OCI-LY3 (cell line): ENCODE data around the gene DPP10.
"Not testable (repeated sequence)": the region's sequence is repeated elsewhere in the genome, so short reads cannot be mapped to it uniquely, and the experiment has no call there.

Experiments
- H2AFZ ChIP-seq: fragments of 200-600, 300-600 bp; shearing (Covaris generic); 2 replicates; pipeline ENCODE4 v1.6.0; 2014; ENCODE audit warnings: antibody characterized with exemption, low read depth, low read length
- H3K27ac ChIP-seq: fragments of 200-600, 300-600 bp; sonication (generic); 2 replicates; pipeline ENCODE4 v1.5.1; 2014; ENCODE audit warnings: mild to moderate bottlenecking, low read length, moderate library complexity, mixed read lengths
- H3K27me3 ChIP-seq: fragments of 200-600, 300-600 bp; sonication (generic); 2 replicates; pipeline ENCODE4 v1.6.1; 2014; ENCODE audit warnings: low read depth, low read length, mixed read lengths
- H3K36me3 ChIP-seq: fragments of 200-600, 300-600 bp; sonication (generic); replicated peaks from 2 replicates; pipeline ENCODE3; 2014; ENCODE audit warnings: low read depth, low read length, mixed read lengths
- H3K4me1 ChIP-seq: fragments of 300-600, 200-600 bp; sonication (generic); 2 replicates; pipeline ENCODE4 v1.6.1; 2014; ENCODE audit warnings: low read length, mixed read lengths
- H3K4me2 ChIP-seq: fragments of 200-600, 300-600 bp; sonication (generic); 2 replicates; pipeline ENCODE4 v1.6.1; 2014; ENCODE audit warnings: low read length, mixed read lengths
- H3K4me3 ChIP-seq: fragments of 300-600, 200-600 bp; sonication (generic); 2 replicates; pipeline ENCODE4 v1.5.1; 2014; ENCODE audit warnings: antibody characterized with exemption, mild to moderate bottlenecking, low read length, moderate library complexity
- H3K79me2 ChIP-seq: fragments of 300-600, 200-600 bp; shearing (Covaris generic); 2 replicates; pipeline ENCODE4 v1.6.1; 2014; ENCODE audit warnings: mild to moderate bottlenecking, low read length, mixed read lengths
- H3K9ac ChIP-seq: fragments of 300-600, 200-600 bp; shearing (Covaris generic); 2 replicates; pipeline ENCODE4 v1.6.0; 2014; ENCODE audit warnings: mild to moderate bottlenecking, low read length, moderate library complexity
- H3K9me3 ChIP-seq: fragments of 200-600, 300-600 bp; shearing (Covaris generic); 2 replicates; pipeline ENCODE4 v1.6.1; 2014; ENCODE audit warnings: low read length, mixed read lengths; ENCODE audit not compliant: insufficient read depth
- H4K20me1 ChIP-seq: fragments of 200-600, 300-600 bp; sonication (generic); 2 replicates; pipeline ENCODE4 v1.6.1; 2016; ENCODE audit warnings: low read length, mixed read lengths; ENCODE audit not compliant: insufficient read depth
- EZH2phosphoT487 ChIP-seq: fragments of 200-600 bp; shearing (Covaris generic); IDR thresholded peaks from 2 replicates; pipeline ENCODE4 v1.6.1; 2018; ENCODE audit warnings: antibody characterized with exemption, mixed run types, low read depth
- TF ChIP-seq, protein P1 (sequence below): fragments of 200-600, 300-600 bp; sonication (generic); IDR thresholded peaks from 2 replicates; pipeline ENCODE4 v1.5.1; 2014; ENCODE audit warnings: antibody characterized with exemption, low read length, low read depth

DPP10 gene

DNA sequence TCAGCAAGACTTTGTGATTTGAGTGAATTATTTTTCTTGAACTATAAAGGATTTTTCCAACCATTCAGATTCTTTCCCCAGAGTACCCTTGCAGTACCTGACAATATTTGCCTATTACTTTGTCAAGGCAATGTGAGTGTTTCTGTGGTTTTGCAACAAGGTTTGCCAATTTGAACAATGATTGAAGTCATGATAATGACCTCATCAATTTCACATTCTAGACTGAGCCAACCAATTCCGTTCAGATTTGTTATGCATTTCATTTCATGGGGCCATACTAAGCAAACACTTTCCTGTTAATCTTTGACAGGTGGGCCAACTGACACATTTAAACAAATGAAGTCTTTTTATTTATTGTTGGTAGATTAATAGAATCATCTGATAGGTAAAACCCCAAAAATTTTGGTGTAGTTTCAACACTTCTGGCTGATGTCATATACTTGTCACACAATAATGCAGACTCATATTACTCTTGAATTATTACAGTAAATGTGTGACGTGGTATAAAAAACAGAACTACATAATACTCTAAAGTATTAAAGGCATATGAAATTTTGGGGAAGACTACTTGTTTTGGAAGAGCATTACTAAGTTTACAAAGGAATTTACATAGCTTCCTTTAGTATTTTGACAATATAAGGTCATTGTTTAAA lies 526.4 kb downstream of the DPP10 start:
- Histone ChIP-seq H3K9ac (no peak overlapping the region), H3K4me1 (no peaks in the 10 kb centered on the region), H3K27me3 (no peaks in the 10 kb centered on the region), H4K20me1 (no peaks in the 10 kb centered on the region), H3K9me3 (no peaks in the 10 kb centered on the region), H3K4me2 (no peak overlapping the region), H3K27ac (no peak overlapping the region), H3K36me3 (no peaks in the 10 kb centered on the region), H3K4me3 (no peak overlapping the region), H3K79me2 (no peaks in the 10 kb centered on the region), H2AFZ (no peak overlapping the region)
- no peak for TF ChIP-seq EZH2phosphoT487
- TF ChIP-seq, protein P1, sequence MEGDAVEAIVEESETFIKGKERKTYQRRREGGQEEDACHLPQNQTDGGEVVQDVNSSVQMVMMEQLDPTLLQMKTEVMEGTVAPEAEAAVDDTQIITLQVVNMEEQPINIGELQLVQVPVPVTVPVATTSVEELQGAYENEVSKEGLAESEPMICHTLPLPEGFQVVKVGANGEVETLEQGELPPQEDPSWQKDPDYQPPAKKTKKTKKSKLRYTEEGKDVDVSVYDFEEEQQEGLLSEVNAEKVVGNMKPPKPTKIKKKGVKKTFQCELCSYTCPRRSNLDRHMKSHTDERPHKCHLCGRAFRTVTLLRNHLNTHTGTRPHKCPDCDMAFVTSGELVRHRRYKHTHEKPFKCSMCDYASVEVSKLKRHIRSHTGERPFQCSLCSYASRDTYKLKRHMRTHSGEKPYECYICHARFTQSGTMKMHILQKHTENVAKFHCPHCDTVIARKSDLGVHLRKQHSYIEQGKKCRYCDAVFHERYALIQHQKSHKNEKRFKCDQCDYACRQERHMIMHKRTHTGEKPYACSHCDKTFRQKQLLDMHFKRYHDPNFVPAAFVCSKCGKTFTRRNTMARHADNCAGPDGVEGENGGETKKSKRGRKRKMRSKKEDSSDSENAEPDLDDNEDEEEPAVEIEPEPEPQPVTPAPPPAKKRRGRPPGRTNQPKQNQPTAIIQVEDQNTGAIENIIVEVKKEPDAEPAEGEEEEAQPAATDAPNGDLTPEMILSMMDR, result no peak

DNA sequence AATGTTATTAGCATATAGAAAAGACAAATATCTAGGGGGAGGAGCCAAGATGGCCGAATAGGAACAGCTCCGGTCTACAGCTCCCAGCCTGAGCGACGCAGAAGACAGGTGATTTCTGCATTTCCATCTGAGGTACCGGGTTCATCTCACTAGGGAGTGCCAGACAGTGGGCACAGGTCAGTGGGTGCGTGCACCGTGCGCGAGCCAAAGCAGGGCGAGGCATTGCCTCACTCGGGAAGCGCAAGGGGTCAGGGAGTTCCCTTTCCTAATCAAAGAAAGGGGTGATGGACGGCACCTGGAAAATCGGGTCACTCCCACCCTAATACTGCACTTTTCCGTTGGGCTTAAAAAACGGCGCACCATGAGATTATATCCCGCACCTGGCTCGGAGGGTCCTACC lies 561.9 kb downstream of the DPP10 start:
- not testable (repeated sequence) for H3K27me3 ChIP-seq, H3K4me3 ChIP-seq, H3K9me3 ChIP-seq, H3K4me1 ChIP-seq, H2AFZ ChIP-seq, H3K4me2 ChIP-seq, H3K9ac ChIP-seq, H3K27ac ChIP-seq, H4K20me1 ChIP-seq, H3K79me2 ChIP-seq, H3K36me3 ChIP-seq

DNA sequence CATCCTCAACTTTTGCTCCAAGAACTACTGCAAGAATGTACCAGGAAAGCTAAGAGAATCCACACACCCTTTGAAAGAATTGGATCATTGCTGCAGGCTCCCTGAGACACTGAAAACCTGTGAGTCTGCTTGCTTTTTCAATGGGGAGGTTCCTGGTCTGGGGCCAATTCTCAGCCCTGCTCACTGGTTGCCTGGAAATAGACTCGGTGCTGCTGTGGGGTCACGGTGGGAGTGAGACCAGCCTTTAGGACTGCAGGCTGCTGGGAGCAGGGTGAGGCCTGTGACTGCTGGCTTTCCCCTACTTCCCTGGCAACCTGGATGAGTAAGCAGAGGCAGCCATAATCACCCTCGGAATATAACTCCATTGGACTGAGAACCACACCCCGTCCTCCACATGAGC lies 569.3 kb downstream of the DPP10 start:
- H3K9ac ChIP-seq, result no peak overlapping the region
- TF ChIP-seq EZH2phosphoT487, result no peak
- TF ChIP-seq, protein P1, result no peak

DNA sequence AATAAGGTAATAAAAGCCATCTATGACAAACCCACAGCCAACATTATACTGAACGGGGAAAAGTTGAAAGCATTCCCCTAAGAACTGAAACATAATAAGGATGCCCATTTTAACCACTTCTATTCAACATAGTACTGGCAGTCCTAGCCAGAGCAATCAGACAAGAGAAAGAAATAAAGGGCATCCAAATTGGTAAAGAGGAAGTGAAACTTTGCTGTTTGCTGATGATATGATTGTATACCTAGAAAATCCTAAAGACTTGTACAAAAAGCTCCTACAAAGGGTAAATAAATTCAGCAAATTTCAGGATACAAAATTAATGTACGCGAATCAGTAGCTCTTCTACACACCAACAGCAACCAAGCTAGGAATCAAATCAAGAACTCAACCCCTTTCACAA lies 579.6 kb downstream of the DPP10 start:
- not testable (repeated sequence) for H3K36me3 ChIP-seq, H3K4me2 ChIP-seq, H3K27me3 ChIP-seq, H3K9ac ChIP-seq, H3K9me3 ChIP-seq, H2AFZ ChIP-seq, H3K4me1 ChIP-seq, H3K79me2 ChIP-seq, H3K27ac ChIP-seq, H4K20me1 ChIP-seq, H3K4me3 ChIP-seq

More for the DNA sequence above, 569.3 kb downstream of the DPP10 start:
- H3K27me3 ChIP-seq, result no peaks in the 10 kb centered on the region
- no peak overlapping the region for H3K4me3 ChIP-seq
- H3K79me2 ChIP-seq, result no peaks in the 10 kb centered on the region
- H3K4me2 ChIP-seq, result no peak overlapping the region
- no peak overlapping the region for H2AFZ ChIP-seq
- H3K27ac ChIP-seq, result no peak overlapping the region
- H4K20me1 ChIP-seq, result no peaks in the 10 kb centered on the region
- H3K9me3 ChIP-seq, result no peaks in the 10 kb centered on the region
- no peaks in the 10 kb centered on the region for H3K4me1 ChIP-seq
- no peaks in the 10 kb centered on the region for H3K36me3 ChIP-seq

DNA sequence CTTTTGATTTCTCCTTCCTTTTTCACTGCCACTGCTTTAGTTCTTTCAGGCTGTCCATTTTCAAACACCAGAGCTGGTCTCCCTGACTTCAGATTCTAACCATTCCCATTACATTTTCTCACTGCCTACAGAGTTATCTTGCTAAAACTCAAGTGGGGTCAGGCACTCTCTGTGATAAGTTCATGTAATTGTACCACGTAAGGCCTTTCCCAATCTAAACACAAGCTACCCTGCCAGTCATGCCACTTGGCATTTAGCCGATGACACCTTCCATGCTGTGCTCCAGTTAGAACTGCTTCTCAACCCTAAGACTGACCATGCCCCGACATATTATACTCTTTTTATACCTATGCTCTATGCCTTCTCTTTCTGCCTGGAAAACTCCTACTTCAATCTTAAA lies 592.4 kb downstream of the DPP10 start:
- Histone ChIP-seq H3K27ac (no peak overlapping the region), H2AFZ (no peak overlapping the region), H3K27me3 (no peaks in the 10 kb centered on the region), H3K9me3 (no peaks in the 10 kb centered on the region), H4K20me1 (no peaks in the 10 kb centered on the region), H3K4me3 (no peak overlapping the region), H3K9ac (no peak overlapping the region), H3K4me2 (no peak overlapping the region), H3K4me1 (no peaks in the 10 kb centered on the region), H3K36me3 (no peaks in the 10 kb centered on the region), H3K79me2 (no peaks in the 10 kb centered on the region)
- TF ChIP-seq, protein P1, result no peak
- no peak for TF ChIP-seq EZH2phosphoT487
